B cell (primary cell): ENCODE results near the gene ENSA. TPM values are rescaled to one million over a fixed set of nuclear protein-coding genes. Genes with fewer than 3 reads are reported as not detected.

Source experiments
- ATAC-seq: fragments of 200-7000 bp; cut with Tn5 transposase; one replicate; pipeline ENCODE4 v1.10.0; 2021; ENCODE audit warnings: low read depth, mild to moderate bottlenecking, moderate number of reproducible peaks, moderate library complexity
- CTCF ChIA-PET: fragments of 350-600 bp; sonication (Branson Sonifier 250); formaldehyde crosslinking; loops from one replicate; lab custom pipeline; 2021; ENCODE audit warnings: antibody characterized with exemption, inconsistent platforms; lab: Charles Lee
- POLR2A ChIA-PET: fragments of 350-600 bp; sonication (Branson Sonifier 250); formaldehyde crosslinking; loops from one replicate; lab custom pipeline; 2021; ENCODE audit warnings: antibody characterized with exemption; lab: Charles Lee
- DNase-seq: peaks from one replicate; pipeline ENCODE4 v3.0.0; 2013
- H2AFZ ChIP-seq: 2 replicates; pipeline ENCODE4 v1.6.1; 2012; ENCODE audit warnings: mild to moderate bottlenecking, low read depth, low read length; ENCODE audit not compliant: insufficient read depth, poor library complexity, severe bottlenecking
- H3K27ac ChIP-seq, 2 donors: 1 replicate in 1 of 2; 2 replicates in 1 of 2; pipeline ENCODE4 v1.5.1; 2012 to 2013; ENCODE audit warnings: low read length in 2 of 2, mild to moderate bottlenecking in 2 of 2, moderate library complexity in 1 of 2
- H3K27me3 ChIP-seq, 4 experiments: fragments of 200-600 bp in 1 of 4; sonication (generic) in 1 of 4; replicated peaks in 1 of 4; 1 replicate in 2 of 4; 2 replicates in 2 of 4; pipeline versions ENCODE4 v1.6.1 to v1.7.0; 2013 to 2016; ENCODE audit warnings: low read length in 3 of 4, mild to moderate bottlenecking in 2 of 4, mixed read lengths in 1 of 4, moderate library complexity in 1 of 4; ENCODE audit not compliant: insufficient read depth in 4 of 4, control insufficient read depth in 3 of 4; ENCODE audit errors: control extremely low read depth in 1 of 4
- H3K36me3 ChIP-seq, 2 experiments: replicated peaks in 1 of 2; 1 replicate in 1 of 2; 2 replicates in 1 of 2; pipeline versions ENCODE4 v1.6.1 to v1.7.1; 2013; ENCODE audit warnings: low read length in 1 of 2; ENCODE audit not compliant: insufficient read depth in 2 of 2, control insufficient read depth in 1 of 2; ENCODE audit errors: control extremely low read depth in 1 of 2, extremely low read depth in 1 of 2
- H3K4me1 ChIP-seq, 2 donors: fragments of 200-600 bp in 1 of 2; sonication (generic) in 1 of 2; 1 replicate in 1 of 2; 2 replicates in 1 of 2; pipeline versions ENCODE4 v1.5.1 to v1.6.1; 2013 to 2017; ENCODE audit warnings: low read length in 2 of 2; ENCODE audit not compliant: control insufficient read depth in 2 of 2, insufficient read depth in 2 of 2
- H3K4me2 ChIP-seq: replicated peaks from 2 replicates; pipeline ENCODE3; 2012; ENCODE audit warnings: mild to moderate bottlenecking, low read depth, low read length; ENCODE audit not compliant: poor library complexity, severe bottlenecking
- H3K4me3 ChIP-seq, 5 experiments: fragments of 200-600 bp in 1 of 5; sonication (generic) in 1 of 5; 1 replicate in 3 of 5; 2 replicates in 2 of 5; pipeline versions ENCODE4 v1.5.1 to v1.7.0; 2011 to 2016; ENCODE audit warnings: low read length in 4 of 5, mild to moderate bottlenecking in 4 of 5, low read depth in 2 of 5, control low read depth in 1 of 5, moderate library complexity in 1 of 5; ENCODE audit not compliant: insufficient read depth in 1 of 5; ENCODE audit errors: control extremely low read depth in 1 of 5, extremely low read depth in 1 of 5
- H3K79me2 ChIP-seq: fragments of 200-600 bp; sonication (generic); one replicate; pipeline ENCODE4 v1.6.0; 2016; ENCODE audit warnings: low read length; ENCODE audit not compliant: control insufficient read depth, insufficient read depth
- H3K9ac ChIP-seq: fragments of 200-600 bp; sonication (generic); 2 replicates; pipeline ENCODE4 v1.6.1; 2017; ENCODE audit warnings: mild to moderate bottlenecking, low read length, moderate library complexity
- H3K9me3 ChIP-seq, 3 donors: one replicate each; pipeline versions ENCODE4 v1.6.1 to v1.7.1; 2013; ENCODE audit warnings: low read length in 2 of 3; ENCODE audit not compliant: control insufficient read depth in 2 of 3, insufficient read depth in 1 of 3; ENCODE audit errors: control extremely low read depth in 1 of 3
- H4K20me1 ChIP-seq: 2 replicates; pipeline ENCODE4 v1.6.0; 2012; ENCODE audit warnings: mild to moderate bottlenecking, low read length; ENCODE audit not compliant: insufficient read depth, control insufficient read depth, poor library complexity, severe bottlenecking
- H3K27ac Mint-ChIP-seq: one replicate; pipeline ENCODE4 v1.8.0; 2021; ENCODE audit warnings: mixed read lengths
- H3K27me3 Mint-ChIP-seq: one replicate; pipeline ENCODE4 v1.8.0; 2021; ENCODE audit warnings: mixed read lengths
- H3K4me1 Mint-ChIP-seq: one replicate; pipeline ENCODE4 v1.8.0; 2021; ENCODE audit warnings: mixed read lengths
- H3K4me3 Mint-ChIP-seq: one replicate; pipeline ENCODE4 v1.8.0; 2021; ENCODE audit warnings: mixed read lengths
- H3K9me3 Mint-ChIP-seq: one replicate; pipeline ENCODE4 v1.8.0; 2022; ENCODE audit warnings: mixed read lengths; ENCODE audit not compliant: insufficient read depth
- EZH2 ChIP-seq: IDR thresholded peaks from 2 replicates; pipeline ENCODE4 v1.6.1; 2012; ENCODE audit warnings: borderline replicate concordance, low read depth, mild to moderate bottlenecking, moderate library complexity, low read length; ENCODE audit not compliant: insufficient read depth, poor library complexity, severe bottlenecking
- WGBS: methylation state at CpG from one replicate; pipeline ENCODE4 v1.1.5; 2013; ENCODE audit warnings: missing lambda C conversion rate; ENCODE audit not compliant: insufficient coverage; 5-methylcytosine and 5-hydroxymethylcytosine counted together
- intact Hi-C: fragments of 100-400 bp; cut with micrococcal nuclease; formaldehyde crosslinking; loops from one replicate; pipeline ENCODE4 v1.10.0; 2022
- polyA plus RNA-seq: library from polyadenylated mRNA; depleted of rRNA; stranded (reverse); fragments of >200 nt; gene quantifications from 2 replicates; pipeline ENCODE4 v1.2.3, GENCODE V29; 2012
- small RNA-seq: library from RNA; depleted of rRNA; stranded (forward); fragments of <200 nt; gene quantifications from one replicate; pipeline ENCODE3, GENCODE V24; 2012; ENCODE audit warnings: low replicate concordance, low read depth; ENCODE audit not compliant: insufficient read length
- total RNA-seq, 2 donors: library from RNA; stranded (reverse); fragments of 120-200 nt in 1 of 2; gene quantifications; 1 replicate in 1 of 2; 2 replicates in 1 of 2; pipeline versions ENCODE4 v1.2.3 to v1.2.4, GENCODE V29; 2013 to 2022
- TF ChIP-seq, protein P1 (sequence below): fragments of 200-600 bp; IDR thresholded peaks from one replicate; pipeline ENCODE4 v1.8.0; 2022; ENCODE audit warnings: antibody characterized with exemption, mild to moderate bottlenecking

Gene ENSA
- total and polyA plus RNA-seq, 2 donors (not counting 1 experiment from before 2014, with no cell fraction given) = 85.5 to 115 TPM

- Mint-ChIP-seq H3K27me3 (no peaks in the 10 kb centered on the region), H3K4me3 (peak overlapping the region; percentile 74), H3K4me1 (peaks cover 79% of the 10 kb centered on the region), H3K27ac (peak overlapping the region; percentile 79), H3K9me3 (no peaks in the 10 kb centered on the region)
- TF ChIP-seq, protein P1, sequence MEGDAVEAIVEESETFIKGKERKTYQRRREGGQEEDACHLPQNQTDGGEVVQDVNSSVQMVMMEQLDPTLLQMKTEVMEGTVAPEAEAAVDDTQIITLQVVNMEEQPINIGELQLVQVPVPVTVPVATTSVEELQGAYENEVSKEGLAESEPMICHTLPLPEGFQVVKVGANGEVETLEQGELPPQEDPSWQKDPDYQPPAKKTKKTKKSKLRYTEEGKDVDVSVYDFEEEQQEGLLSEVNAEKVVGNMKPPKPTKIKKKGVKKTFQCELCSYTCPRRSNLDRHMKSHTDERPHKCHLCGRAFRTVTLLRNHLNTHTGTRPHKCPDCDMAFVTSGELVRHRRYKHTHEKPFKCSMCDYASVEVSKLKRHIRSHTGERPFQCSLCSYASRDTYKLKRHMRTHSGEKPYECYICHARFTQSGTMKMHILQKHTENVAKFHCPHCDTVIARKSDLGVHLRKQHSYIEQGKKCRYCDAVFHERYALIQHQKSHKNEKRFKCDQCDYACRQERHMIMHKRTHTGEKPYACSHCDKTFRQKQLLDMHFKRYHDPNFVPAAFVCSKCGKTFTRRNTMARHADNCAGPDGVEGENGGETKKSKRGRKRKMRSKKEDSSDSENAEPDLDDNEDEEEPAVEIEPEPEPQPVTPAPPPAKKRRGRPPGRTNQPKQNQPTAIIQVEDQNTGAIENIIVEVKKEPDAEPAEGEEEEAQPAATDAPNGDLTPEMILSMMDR = no peak
- no peak for TF ChIP-seq EZH2
- Histone ChIP-seq H3K4me3 (peak overlapping the region; percentile 12 to 51 (median 25)), H3K79me2 (peaks cover 87% of the 10 kb centered on the region), H3K9ac (peak overlapping the region; percentile 50), H4K20me1 (peaks cover 56% of the 10 kb centered on the region), H3K9me3 (no peaks in the 10 kb centered on the region), H3K27ac (peak overlapping the region; percentile 66 to 99), H3K4me1 (peaks cover 80 to 86% of the 10 kb centered on the region in 2 donors), H2AFZ (no peak overlapping the region), H3K36me3 (peaks cover 1 to 70% of the 10 kb centered on the region in 2 experiments), H3K27me3 (no peaks in the 10 kb centered on the region), H3K4me2 (peak overlapping the region; percentile 86)
- POLR2A ChIA-PET = interaction anchor here (0.6 to 11.2 kb wide), 3 partner anchors 9 to 353 kb away, joined by 3 to 371 read pairs (median 9); partner anchors contain the start of genes ENSA and SETDB1
- ATAC-seq (peak; percentile 61), DNase-seq (peak; percentile 56)
- CTCF ChIA-PET = interaction anchor here (0.6 to 19.2 kb wide), 3 partner anchors 12 to 47 kb away, joined by 3 to 497 read pairs (median 157); no protein-coding TSS in a partner anchor
- intact Hi-C loops = loop anchor here (1.0 kb wide), 1 partner anchor 10 kb away; no protein-coding TSS in a partner anchor
- WGBS = no CpG with 5 or more reads among the region's 4 CpGs
These were observed 56.3 kb downstream of the ENSA start for GRCh38 chr1:150572918-150573647.

Small RNA genes within 50 kb of the gene (small RNA-seq; reads per million reads assigned to genes)
- gene RF00015 = not detected
- gene RF00561 = not detected

Other genes starting within 250 kb of the ENSA start
- 48.4 and 53.6 TPM in 2 replicates for gene TARS2, start 142.2 kb downstream of the ENSA start, total RNA-seq
- 30.4 and 42.2 TPM in 2 replicates for gene TARS2, start 142.2 kb downstream of the ENSA start, polyA plus RNA-seq
- 1.9 and 2.5 TPM in 2 replicates for gene ECM1, start 121.5 kb downstream of the ENSA start, total RNA-seq
- 1.6 and 2.3 TPM in 2 replicates for gene ECM1, start 121.5 kb downstream of the ENSA start, polyA plus RNA-seq
- gene FALEC, start 113.9 kb downstream of the ENSA start, total RNA-seq = 2.0 and 2.6 TPM in 2 replicates
- gene FALEC, start 113.9 kb downstream of the ENSA start, polyA plus RNA-seq = 1.1 and 3.7 TPM in 2 replicates
- 0.34 TPM in 1 of 2 replicates, not detected in the other for gene ADAMTSL4, start 80.2 kb downstream of the ENSA start, total RNA-seq
- gene ADAMTSL4, start 80.2 kb downstream of the ENSA start, polyA plus RNA-seq = 0.70 and 0.98 TPM in 2 replicates
- gene MCL1, start 50.0 kb downstream of the ENSA start, total RNA-seq = 214 and 219 TPM in 2 replicates
- 163 and 266 TPM in 2 replicates for gene MCL1, start 50.0 kb downstream of the ENSA start, polyA plus RNA-seq
- 22.1 and 25.3 TPM in 2 replicates for gene GOLPH3L, start 67.5 kb upstream of the ENSA start, total RNA-seq
- gene GOLPH3L, start 67.5 kb upstream of the ENSA start, polyA plus RNA-seq = 7.4 TPM in 2 replicates
- 1.1 and 2.1 TPM in 2 replicates for gene HORMAD1, start 91.3 kb upstream of the ENSA start, total RNA-seq
- gene HORMAD1, start 91.3 kb upstream of the ENSA start, polyA plus RNA-seq = 0.43 and 0.94 TPM in 2 replicates
- 221 and 241 TPM in 2 replicates for gene CTSS, start 136.2 kb upstream of the ENSA start, total RNA-seq
- gene CTSS, start 136.2 kb upstream of the ENSA start, polyA plus RNA-seq = 89.6 and 106 TPM in 2 replicates
- 5.3 and 5.9 TPM in 2 replicates for gene CTSK, start 178.6 kb upstream of the ENSA start, total RNA-seq
- 6.0 and 9.2 TPM in 2 replicates for gene CTSK, start 178.6 kb upstream of the ENSA start, polyA plus RNA-seq
- gene ARNT, start 247.0 kb upstream of the ENSA start, total RNA-seq = 48.2 and 48.6 TPM in 2 replicates
- 17.6 and 21.0 TPM in 2 replicates for gene ARNT, start 247.0 kb upstream of the ENSA start, polyA plus RNA-seq